OCI-LY1 (cell line): ENCODE measurements around the gene SZRD1.

ENCODE experiments used
- H2AFZ ChIP-seq: fragments of 200-600 bp; sonication (generic), shearing (Covaris generic); 2 replicates; pipeline ENCODE4 v1.6.0; 2014; ENCODE audit warnings: antibody characterized with exemption, mild to moderate bottlenecking, low read length
- H3F3A ChIP-seq: fragments of 200-600 bp; sonication (generic), shearing (Covaris generic); 2 replicates; pipeline ENCODE4 v1.6.0; 2014; ENCODE audit warnings: mild to moderate bottlenecking, antibody characterized with exemption, low read length, moderate library complexity; ENCODE audit not compliant: insufficient read depth
- H3K27ac ChIP-seq: fragments of 200-600 bp; sonication (generic); 2 replicates; pipeline ENCODE4 v1.5.1; 2014; ENCODE audit warnings: low read length, mixed run types, mild to moderate bottlenecking, low read depth; ENCODE audit not compliant: poor library complexity, severe bottlenecking
- H3K27me3 ChIP-seq: fragments of 200-600 bp; sonication (generic); 2 replicates; pipeline ENCODE4 v1.6.0; 2014; ENCODE audit warnings: antibody characterized with exemption, mild to moderate bottlenecking, low read length, moderate library complexity; ENCODE audit not compliant: insufficient read depth
- H3K36me3 ChIP-seq: fragments of 200-600 bp; sonication (generic); 2 replicates; pipeline ENCODE4 v1.6.1; 2014; ENCODE audit warnings: mild to moderate bottlenecking, antibody characterized with exemption, low read length, moderate library complexity, mixed read lengths; ENCODE audit not compliant: insufficient read depth
- H3K4me1 ChIP-seq: fragments of 200-600 bp; sonication (generic); 2 replicates; pipeline ENCODE4 v1.5.1; 2014; ENCODE audit warnings: mild to moderate bottlenecking, low read length, moderate library complexity; ENCODE audit not compliant: insufficient read depth, severe bottlenecking
- H3K4me2 ChIP-seq: fragments of 200-600 bp; sonication (generic), shearing (Covaris generic); 2 replicates; pipeline ENCODE4 v1.6.1; 2014; ENCODE audit warnings: low read length
- H3K4me3 ChIP-seq: fragments of 200-600 bp; sonication (generic); 2 replicates; pipeline ENCODE4 v1.5.1; 2014; ENCODE audit warnings: low read length, low read depth, mild to moderate bottlenecking, mixed read lengths; ENCODE audit not compliant: poor library complexity, severe bottlenecking
- H3K79me2 ChIP-seq: fragments of 200-600 bp; shearing (Covaris generic); 2 replicates; pipeline ENCODE4 v1.6.1; 2016; ENCODE audit warnings: mixed run types, low read length, mixed read lengths; ENCODE audit not compliant: insufficient read depth
- H3K9ac ChIP-seq: fragments of 200-600 bp; sonication (generic), shearing (Covaris generic); 2 replicates; pipeline ENCODE4 v1.6.1; 2014; ENCODE audit warnings: mild to moderate bottlenecking, low read length, mixed read lengths
- H3K9me2 ChIP-seq: fragments of 200-600 bp; sonication (generic), shearing (Covaris generic); 2 replicates; pipeline ENCODE4 v1.6.1; 2014; ENCODE audit warnings: low read depth, mild to moderate bottlenecking, low read length, mixed read lengths
- H3K9me3 ChIP-seq: fragments of 200-600 bp; shearing (Covaris generic); 2 replicates; pipeline ENCODE4 v1.6.1; 2014; ENCODE audit warnings: low read length, mixed read lengths
- H4K20me1 ChIP-seq: fragments of 200-600 bp; sonication (generic), shearing (Covaris generic); 2 replicates; pipeline ENCODE4 v1.6.0; 2016; ENCODE audit warnings: mild to moderate bottlenecking, low read length; ENCODE audit not compliant: insufficient read depth
- EZH2 ChIP-seq: fragments of 200-600 bp; sonication (generic), shearing (Covaris generic); IDR thresholded peaks from 2 replicates; pipeline ENCODE4 v1.8.0; 2017; ENCODE audit warnings: borderline replicate concordance, mixed run types, mild to moderate bottlenecking, antibody characterized with exemption, low read length, moderate library complexity, mixed read lengths
- TF ChIP-seq, protein P1 (sequence below): fragments of 200-600 bp; sonication (generic), shearing (Covaris generic); IDR thresholded peaks from 2 replicates; pipeline ENCODE4 v1.5.1; 2017; ENCODE audit warnings: mild to moderate bottlenecking, antibody characterized with exemption, low read length, moderate library complexity, mixed read lengths

Gene SZRD1

DNA sequence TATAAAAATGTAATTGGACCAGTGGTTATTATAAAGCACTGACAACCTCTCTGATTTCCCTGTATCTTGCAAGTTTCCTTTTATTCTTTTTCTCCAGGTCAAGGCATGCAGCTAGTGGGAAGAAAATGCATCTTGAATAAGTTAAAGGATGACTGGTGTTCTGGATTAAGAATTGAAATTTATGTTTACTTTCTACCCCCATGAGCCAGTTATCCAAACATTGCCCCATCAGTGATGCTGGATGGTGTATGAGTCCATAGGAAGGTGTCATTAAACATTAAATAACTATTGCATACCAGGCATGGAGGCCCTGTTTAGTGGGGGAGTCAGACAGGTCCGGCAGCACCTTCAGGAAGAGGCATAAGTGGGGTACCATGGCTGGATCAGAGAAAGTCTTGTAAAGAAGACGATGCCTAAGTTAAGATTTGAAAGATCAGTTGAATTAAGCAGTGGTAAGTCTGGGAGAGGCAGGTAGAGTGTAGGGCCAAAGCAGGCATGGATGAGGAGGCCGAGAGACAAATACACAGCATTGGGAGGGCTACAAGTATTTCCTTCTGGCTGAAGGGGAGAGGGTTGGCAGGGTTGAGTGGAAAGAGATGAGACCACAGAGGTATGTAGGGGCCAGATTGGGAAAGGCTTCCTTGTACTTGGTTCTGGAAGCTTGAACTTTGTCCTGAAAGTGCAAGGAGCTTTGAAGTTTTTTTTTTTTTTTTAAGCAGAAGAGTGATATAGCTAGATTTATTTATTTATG lies 5.7 kb downstream of the SZRD1 start:
- Histone ChIP-seq H3K9ac (no peak overlapping the region), H4K20me1 (0 out of 2 replicates have a peak, but pooled peaks cover 2% of the 10 kb centered on the region), H3F3A (no peaks in the 10 kb centered on the region), H3K9me3 (no peaks in the 10 kb centered on the region), H3K4me2 (no peak overlapping the region), H3K27ac (no peak overlapping the region), H3K9me2 (no peaks in the 10 kb centered on the region), H3K4me1 (peaks cover 25% of the 10 kb centered on the region), H3K27me3 (no peaks in the 10 kb centered on the region), H3K4me3 (no peak overlapping the region), H3K36me3 (peaks cover 6% of the 10 kb centered on the region; the same call in 1 of the 2 replicates), H3K79me2 (peaks cover 95% of the 10 kb centered on the region), H2AFZ (no peak overlapping the region)
- TF ChIP-seq EZH2, result no peak
- TF ChIP-seq, protein P1, sequence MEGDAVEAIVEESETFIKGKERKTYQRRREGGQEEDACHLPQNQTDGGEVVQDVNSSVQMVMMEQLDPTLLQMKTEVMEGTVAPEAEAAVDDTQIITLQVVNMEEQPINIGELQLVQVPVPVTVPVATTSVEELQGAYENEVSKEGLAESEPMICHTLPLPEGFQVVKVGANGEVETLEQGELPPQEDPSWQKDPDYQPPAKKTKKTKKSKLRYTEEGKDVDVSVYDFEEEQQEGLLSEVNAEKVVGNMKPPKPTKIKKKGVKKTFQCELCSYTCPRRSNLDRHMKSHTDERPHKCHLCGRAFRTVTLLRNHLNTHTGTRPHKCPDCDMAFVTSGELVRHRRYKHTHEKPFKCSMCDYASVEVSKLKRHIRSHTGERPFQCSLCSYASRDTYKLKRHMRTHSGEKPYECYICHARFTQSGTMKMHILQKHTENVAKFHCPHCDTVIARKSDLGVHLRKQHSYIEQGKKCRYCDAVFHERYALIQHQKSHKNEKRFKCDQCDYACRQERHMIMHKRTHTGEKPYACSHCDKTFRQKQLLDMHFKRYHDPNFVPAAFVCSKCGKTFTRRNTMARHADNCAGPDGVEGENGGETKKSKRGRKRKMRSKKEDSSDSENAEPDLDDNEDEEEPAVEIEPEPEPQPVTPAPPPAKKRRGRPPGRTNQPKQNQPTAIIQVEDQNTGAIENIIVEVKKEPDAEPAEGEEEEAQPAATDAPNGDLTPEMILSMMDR, result no peak

DNA sequence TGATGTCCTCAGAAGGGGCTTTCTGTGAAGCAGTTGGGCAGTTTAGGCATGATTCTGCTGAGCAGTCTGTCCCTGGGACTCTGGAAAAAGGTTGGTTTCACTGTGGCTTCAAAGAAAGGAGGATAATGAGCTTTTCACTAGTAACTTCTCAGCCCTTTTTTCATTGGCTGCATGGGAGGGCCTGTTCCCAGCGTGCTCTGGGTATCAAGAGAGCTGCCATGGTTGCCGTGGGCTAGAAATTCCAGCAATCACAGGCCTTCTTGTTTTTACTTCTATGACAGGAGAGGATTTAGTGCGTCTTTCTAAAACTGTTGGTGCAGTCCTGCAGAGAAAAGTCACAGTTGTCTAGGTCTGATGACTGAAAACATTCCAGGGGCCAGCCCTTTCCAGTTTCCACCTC lies 7.2 kb downstream of the SZRD1 start:
- no peak overlapping the region for H3K4me2 ChIP-seq
- H2AFZ ChIP-seq, result no peak overlapping the region
- H3K36me3 ChIP-seq, result peaks cover 6% of the 10 kb centered on the region; the same call in 1 of the 2 replicates
- no peaks in the 10 kb centered on the region for H3K9me2 ChIP-seq
- no peaks in the 10 kb centered on the region for H3F3A ChIP-seq
- peaks cover 13% of the 10 kb centered on the region for H3K4me1 ChIP-seq
- no peaks in the 10 kb centered on the region for H3K9me3 ChIP-seq
- no peak overlapping the region for H3K4me3 ChIP-seq
- H3K9ac ChIP-seq, result no peak overlapping the region
- H3K27me3 ChIP-seq, result no peaks in the 10 kb centered on the region
- no peak overlapping the region for H3K27ac ChIP-seq
- peaks cover 95% of the 10 kb centered on the region for H3K79me2 ChIP-seq
- TF ChIP-seq, protein P1, result no peak
- no peak for TF ChIP-seq EZH2
- H4K20me1 ChIP-seq, result 0 out of 2 replicates have a peak, but pooled peaks cover 2% of the 10 kb centered on the region

DNA sequence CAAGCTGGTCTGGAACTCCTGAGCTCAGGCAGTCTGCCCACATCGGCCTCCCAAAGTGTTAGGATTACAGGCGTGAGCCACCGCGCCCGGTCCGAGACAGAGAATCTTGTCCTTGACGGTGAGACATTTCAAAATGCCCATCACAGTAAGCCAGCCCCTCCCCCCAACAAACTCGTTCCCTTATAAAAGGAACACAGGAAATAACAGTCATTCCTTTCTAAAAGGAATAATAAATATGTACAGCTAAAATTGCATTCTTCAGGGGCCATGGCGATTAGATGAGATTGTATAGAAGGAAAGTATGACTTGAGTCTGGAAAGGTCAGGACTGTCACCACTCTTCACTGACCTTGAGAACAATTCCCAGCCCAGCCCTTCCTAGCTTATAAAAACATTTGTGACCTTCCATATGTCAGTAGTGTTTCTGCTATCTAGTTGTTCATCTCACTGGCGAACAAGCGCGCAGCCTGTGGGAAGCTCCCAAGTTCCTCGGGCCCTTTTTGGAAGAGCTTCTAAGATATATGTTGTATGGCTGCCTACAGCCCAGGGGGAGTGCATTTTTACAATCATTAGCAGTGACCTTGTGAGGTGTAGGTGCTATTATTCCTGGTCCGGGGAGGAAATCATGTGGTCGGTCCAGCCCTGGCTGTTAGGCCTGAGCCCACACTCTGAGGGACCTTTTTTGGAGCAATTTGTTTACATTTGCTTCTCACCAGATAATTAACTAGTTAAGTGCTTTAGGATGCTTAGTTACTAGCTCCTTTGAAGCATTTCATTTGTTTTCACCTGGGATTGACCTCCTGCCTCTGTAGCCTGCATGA lies 8.7 kb downstream of the SZRD1 start:
- no peak overlapping the region for H3K9ac ChIP-seq
- no peaks in the 10 kb centered on the region for H3K9me2 ChIP-seq
- TF ChIP-seq, protein P1, result no peak
- TF ChIP-seq EZH2, result no peak
- H3K4me1 ChIP-seq, result peaks cover 8% of the 10 kb centered on the region
- H3K27ac ChIP-seq, result no peak overlapping the region
- no peak overlapping the region for H3K4me3 ChIP-seq
- H3K4me2 ChIP-seq, result no peak overlapping the region
- no peaks in the 10 kb centered on the region for H3F3A ChIP-seq
- H3K79me2 ChIP-seq, result peaks cover 91% of the 10 kb centered on the region
- H2AFZ ChIP-seq, result no peak overlapping the region
- H3K9me3 ChIP-seq, result no peaks in the 10 kb centered on the region
- no peaks in the 10 kb centered on the region for H3K27me3 ChIP-seq
- H3K36me3 ChIP-seq, result peaks cover 6% of the 10 kb centered on the region; the same call in 1 of the 2 replicates
- 0 out of 2 replicates have a peak, but pooled peaks cover 2% of the 10 kb centered on the region for H4K20me1 ChIP-seq
